Cardiac muscle cell (in vitro differentiated cells and primary cell): ENCODE results near the gene WBP1L. TPM values are rescaled to one million over a fixed set of nuclear protein-coding genes. Genes with fewer than 3 reads are reported as not detected.

ENCODE experiments used
- DNase-seq, 2 donors: peaks; one replicate each; pipeline versions ENCODE4 v3.0.0 to v3.0.0-alpha.2; 2010 to 2017; ENCODE audit warnings: low read depth in 1 of 2, low spot score in 1 of 2
- H3K27ac ChIP-seq: fragments of 200-600 bp; sonication (generic); 2 replicates; pipeline ENCODE4 v1.5.1; 2016
- H3K27me3 ChIP-seq: fragments of 200-600 bp; sonication (generic); 2 replicates; pipeline ENCODE4 v1.6.0; 2016; ENCODE audit warnings: control low read depth
- H3K36me3 ChIP-seq: fragments of 200-600 bp; sonication (generic); 2 replicates; pipeline ENCODE4 v1.5.1; 2016; ENCODE audit warnings: control low read depth
- H3K4me1 ChIP-seq: fragments of 200-600 bp; sonication (generic); 2 replicates; pipeline ENCODE4 v1.8.1; 2017; ENCODE audit warnings: low read depth, mild to moderate bottlenecking, mixed run types
- H3K4me3 ChIP-seq: fragments of 200-600 bp; sonication (generic); 2 replicates; pipeline ENCODE4 v1.5.1; 2016; ENCODE audit warnings: mild to moderate bottlenecking
- H3K9me3 ChIP-seq: fragments of 200-600 bp; sonication (generic); 2 replicates; pipeline ENCODE4 v1.5.1; 2017; ENCODE audit warnings: low read depth, mild to moderate bottlenecking, control low read depth
- polyA plus RNA-seq: library from polyadenylated mRNA; unstranded; fragments of >200 nt; fragmentation: Nextera tagmentation; extraction: Ambion mirVana; gene quantifications from 2 replicates; pipeline ENCODE4 v1.2.1, GENCODE V29; 2016
- total RNA-seq: library from RNA; depleted of rRNA; stranded (reverse); fragments of >200 nt; gene quantifications from 2 replicates; pipeline ENCODE4 v1.2.3, GENCODE V29; 2016
- TF ChIP-seq, protein P1 (sequence below): IDR thresholded peaks from 2 replicates; pipeline ENCODE4 v1.5.1; 2012; ENCODE audit warnings: low read depth, mild to moderate bottlenecking, low read length

WBP1L gene
- total and polyA plus RNA-seq, 2 experiments from 2014 or later, result 14.2 to 43.9 TPM

DNA sequence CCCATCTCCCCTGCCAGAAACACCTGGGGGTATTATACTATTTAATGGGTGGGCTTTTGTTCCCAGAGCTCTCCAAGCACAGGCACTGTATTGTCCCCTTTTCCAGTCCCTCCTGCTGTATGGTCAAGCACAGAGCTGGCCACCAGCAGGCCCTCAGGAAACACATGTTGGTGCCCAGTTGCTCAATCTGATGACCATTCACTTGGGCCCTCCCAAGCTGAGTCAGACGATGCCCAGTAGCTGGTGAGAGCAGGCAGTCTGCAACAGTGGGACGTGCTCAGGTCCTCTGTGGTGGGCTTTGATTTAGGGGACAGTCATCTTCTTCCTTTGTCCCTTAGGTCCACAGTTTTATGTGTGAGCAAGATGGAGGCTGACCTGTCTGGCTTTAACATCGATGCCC is 17.5 kb upstream of the WBP1L start:
- Histone ChIP-seq H3K27ac (no peak overlapping the region), H3K27me3 (no peaks in the 10 kb centered on the region), H3K4me3 (no peak overlapping the region), H3K4me1 (no peaks in the 10 kb centered on the region), H3K9me3 (no peaks in the 10 kb centered on the region), H3K36me3 (peaks cover 5% of the 10 kb centered on the region)
- TF ChIP-seq, protein P1, sequence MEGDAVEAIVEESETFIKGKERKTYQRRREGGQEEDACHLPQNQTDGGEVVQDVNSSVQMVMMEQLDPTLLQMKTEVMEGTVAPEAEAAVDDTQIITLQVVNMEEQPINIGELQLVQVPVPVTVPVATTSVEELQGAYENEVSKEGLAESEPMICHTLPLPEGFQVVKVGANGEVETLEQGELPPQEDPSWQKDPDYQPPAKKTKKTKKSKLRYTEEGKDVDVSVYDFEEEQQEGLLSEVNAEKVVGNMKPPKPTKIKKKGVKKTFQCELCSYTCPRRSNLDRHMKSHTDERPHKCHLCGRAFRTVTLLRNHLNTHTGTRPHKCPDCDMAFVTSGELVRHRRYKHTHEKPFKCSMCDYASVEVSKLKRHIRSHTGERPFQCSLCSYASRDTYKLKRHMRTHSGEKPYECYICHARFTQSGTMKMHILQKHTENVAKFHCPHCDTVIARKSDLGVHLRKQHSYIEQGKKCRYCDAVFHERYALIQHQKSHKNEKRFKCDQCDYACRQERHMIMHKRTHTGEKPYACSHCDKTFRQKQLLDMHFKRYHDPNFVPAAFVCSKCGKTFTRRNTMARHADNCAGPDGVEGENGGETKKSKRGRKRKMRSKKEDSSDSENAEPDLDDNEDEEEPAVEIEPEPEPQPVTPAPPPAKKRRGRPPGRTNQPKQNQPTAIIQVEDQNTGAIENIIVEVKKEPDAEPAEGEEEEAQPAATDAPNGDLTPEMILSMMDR, result no peak
- no peak for DNase-seq

GRCh38 chr10:102727037-102727818 is 16.5 kb upstream of the WBP1L start:
- Histone ChIP-seq H3K4me3 (no peak overlapping the region), H3K4me1 (no peaks in the 10 kb centered on the region), H3K27ac (no peak overlapping the region), H3K36me3 (peaks cover 8% of the 10 kb centered on the region), H3K27me3 (no peaks in the 10 kb centered on the region), H3K9me3 (no peaks in the 10 kb centered on the region)
- TF ChIP-seq, protein P1, result no peak
- no peak for DNase-seq

DNA sequence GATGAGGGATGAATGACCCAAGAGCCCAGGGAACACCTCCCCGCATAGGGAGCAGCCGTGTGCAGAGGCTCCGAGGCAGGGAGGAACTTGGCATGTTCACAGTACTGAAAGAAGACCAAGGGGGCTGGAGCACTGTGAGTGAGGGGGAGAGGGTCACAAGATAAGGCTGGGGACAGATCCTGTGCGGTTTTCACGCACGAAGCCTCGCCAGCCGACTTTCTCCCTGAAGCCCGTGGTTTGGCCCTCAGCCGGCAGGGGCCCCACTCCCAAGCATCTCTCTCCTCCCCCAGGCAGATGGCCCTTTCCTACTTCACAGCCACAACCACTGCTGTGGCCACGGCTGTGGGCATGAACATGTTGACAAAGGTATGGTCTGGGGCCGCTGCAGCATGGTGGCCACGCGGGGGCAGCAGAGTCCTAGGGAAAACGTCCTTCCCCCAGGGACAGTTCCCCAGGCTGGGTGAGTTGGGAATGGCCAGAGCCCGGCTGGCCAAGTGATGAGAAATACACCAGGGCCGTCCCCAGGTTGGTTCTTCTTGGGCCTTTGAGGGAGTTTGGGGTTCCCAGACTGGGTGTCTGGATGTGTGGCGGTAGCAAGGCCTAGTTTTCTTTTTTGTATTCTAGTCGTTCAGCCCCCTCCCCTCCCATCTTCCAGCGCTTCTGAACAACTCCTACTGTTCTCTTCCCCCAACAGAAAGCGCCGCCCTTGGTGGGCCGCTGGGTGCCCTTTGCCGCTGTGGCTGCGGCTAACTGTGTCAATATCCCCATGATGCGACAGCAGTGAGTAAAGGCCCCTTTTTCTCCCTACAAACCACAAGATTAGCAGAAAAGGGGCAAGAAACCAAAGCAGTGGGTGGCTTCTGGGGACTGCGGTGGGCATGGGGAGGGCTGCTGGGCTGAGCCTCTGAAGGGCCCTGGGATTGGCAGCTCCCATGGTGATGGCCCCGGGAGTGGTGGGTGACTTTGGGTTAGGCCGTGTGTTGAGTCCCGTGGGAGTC is 14.4 kb upstream of the WBP1L start:
- Histone ChIP-seq H3K4me1 (no peaks in the 10 kb centered on the region), H3K27me3 (no peaks in the 10 kb centered on the region), H3K4me3 (no peak overlapping the region), H3K36me3 (peaks cover 16% of the 10 kb centered on the region), H3K27ac (peak overlapping the region; percentile 42), H3K9me3 (no peaks in the 10 kb centered on the region)
- TF ChIP-seq, protein P1, result peak; percentile 94
- DNase-seq, result peak; percentile 90

DNA sequence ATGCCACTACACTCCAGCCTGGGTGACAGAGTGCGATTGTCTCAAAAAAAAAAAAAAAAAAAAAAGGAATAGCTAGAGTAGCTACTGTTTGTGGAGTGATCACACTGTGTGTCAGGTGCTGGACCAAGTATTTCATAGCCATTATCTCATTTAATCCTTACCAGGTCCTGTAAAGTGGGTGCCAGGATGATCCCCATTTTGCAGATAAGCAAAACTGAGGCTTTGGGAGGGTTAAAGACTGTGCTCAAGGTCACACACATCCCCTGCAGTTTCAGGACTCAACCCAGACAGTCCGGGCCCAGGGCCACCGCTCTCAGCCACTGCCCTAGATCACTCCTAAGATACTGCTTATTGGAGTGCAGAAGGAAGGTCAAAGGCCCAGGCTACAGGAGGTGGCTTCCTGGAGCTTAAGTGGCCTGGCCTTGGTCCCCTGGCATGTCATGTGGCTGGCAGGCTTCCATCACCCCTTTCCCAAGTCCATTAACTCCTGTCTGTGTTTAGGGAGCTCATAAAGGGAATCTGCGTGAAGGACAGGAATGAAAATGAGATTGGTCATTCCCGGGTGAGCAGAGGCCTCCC is 12.4 kb upstream of the WBP1L start:
- H3K36me3 ChIP-seq, result peaks cover 16% of the 10 kb centered on the region
- H3K27me3 ChIP-seq, result no peaks in the 10 kb centered on the region
- H3K9me3 ChIP-seq, result no peaks in the 10 kb centered on the region
- H3K4me3 ChIP-seq, result no peak overlapping the region
- no peak for DNase-seq
- H3K27ac ChIP-seq, result no peak overlapping the region
- H3K4me1 ChIP-seq, result no peaks in the 10 kb centered on the region
- TF ChIP-seq, protein P1, result no peak

GRCh38 chr10:102732661-102733060 is 11.1 kb upstream of the WBP1L start:
- TF ChIP-seq, protein P1, result no peak
- Histone ChIP-seq H3K36me3 (peaks cover 11% of the 10 kb centered on the region), H3K4me1 (no peaks in the 10 kb centered on the region), H3K9me3 (no peaks in the 10 kb centered on the region), H3K27me3 (no peaks in the 10 kb centered on the region), H3K27ac (no peak overlapping the region), H3K4me3 (no peak overlapping the region)
- DNase-seq, result no peak
